ENCODE measurements around the gene SLC44A1. TPM values are rescaled to one million over a fixed set of nuclear protein-coding genes. Genes with fewer than 3 reads are reported as not detected.

SLC44A1 gene
- total RNA-seq, 1 donor from 2014 or later = 54.9 TPM

DNA sequence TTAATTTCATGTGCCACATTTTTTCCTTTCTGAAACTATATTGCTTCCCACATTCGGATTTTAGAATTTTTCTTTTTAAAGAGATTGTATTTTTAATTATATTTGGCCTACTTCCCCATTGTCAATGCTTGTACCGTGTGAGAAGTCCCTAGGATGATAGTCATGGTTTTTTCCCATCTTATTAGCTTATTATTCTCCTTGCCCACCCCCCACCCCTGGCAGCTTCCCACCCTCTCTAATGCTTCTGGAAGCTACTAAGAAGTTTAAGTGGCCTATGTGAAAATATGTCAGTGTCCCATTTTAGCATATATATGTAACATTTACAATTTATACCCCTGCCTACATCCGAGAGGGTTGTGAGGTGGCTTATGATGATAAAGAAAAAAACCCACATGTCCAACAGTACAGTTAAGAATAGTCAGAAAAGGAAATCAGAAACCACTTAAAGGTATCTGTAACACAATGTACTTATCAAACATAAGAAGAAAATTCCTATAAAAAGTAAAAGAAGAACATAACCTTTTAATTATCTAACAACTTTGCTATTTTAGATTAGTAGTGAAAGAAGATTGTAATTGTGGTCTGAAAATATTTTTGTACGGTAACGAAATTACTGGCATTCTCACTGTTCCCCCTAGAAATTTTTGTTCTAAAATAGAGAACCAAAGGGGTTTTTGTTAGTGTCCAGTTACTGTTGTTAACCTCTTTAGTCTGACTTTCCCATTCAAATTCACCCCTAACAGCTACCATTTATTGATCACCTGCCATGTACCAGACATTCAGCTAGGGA, 62.1 kb downstream of the SLC44A1 start:
- DNase-seq = no peak

DNA sequence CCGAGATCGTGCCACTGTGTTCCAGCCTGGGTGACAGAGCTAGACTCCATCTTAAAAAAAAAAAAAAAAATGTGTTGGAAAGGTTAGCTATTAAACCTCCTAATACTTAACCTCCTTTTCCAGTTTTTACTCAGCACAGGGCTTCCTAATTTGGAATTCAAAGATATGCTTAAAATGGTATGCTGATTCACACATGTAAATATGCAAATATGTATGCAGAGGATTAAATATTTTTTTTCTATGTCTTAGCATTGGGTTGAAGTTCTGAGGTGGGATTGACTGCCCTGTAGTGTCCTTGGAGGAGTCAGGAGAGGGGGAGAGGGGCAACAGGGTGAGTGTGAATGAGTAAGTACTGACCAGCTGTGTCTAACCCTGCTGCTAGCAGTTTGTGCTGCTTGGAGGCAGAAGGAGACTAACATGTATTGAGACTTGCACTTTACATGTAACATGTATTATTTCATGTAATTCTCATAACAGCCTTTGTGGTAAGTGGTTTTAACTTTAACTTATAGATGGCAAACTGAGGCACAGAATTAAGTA, 63.2 kb downstream of the SLC44A1 start:
- no peak for DNase-seq

DNA sequence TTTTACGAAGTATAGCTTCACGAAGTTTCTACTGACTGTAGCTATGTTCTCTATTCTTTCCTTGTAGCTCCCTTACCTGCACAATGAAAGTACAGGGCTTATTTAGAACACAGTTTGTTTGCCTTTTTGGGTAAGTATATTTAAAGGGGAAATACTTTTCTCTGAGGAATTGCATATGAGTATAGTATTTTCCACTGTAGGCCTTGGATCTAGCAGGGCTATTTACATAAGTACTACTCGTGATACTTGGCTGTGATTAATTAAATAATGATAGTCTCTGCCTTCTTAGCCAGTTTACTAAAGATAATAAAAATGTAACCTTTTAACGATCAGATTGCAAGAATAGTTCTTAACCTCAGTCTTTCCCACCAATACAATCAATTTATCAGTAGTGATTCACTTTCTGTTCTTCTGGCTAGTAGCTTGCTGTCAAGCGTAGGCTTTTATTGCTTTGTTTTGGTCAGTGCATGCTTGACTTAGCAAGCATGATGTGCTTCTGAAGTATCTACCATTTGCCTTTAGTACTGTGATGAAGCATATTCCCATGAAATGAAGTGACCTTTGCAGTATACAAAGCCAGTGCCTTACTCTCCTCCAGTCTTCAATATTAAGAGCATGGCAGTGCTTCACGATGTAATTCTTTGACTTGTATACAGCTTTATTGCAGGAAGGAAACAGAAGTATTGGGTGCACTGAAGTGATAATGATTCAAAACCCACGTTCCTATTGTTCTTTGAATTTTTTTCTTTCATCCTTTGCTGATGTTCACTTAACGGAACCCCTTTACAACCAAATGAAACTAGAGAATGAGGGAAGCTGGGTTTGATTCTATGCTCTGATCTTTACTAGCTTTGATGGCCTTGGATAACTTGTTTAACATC, 64.2 kb downstream of the SLC44A1 start:
- DNase-seq = no peak

DNA sequence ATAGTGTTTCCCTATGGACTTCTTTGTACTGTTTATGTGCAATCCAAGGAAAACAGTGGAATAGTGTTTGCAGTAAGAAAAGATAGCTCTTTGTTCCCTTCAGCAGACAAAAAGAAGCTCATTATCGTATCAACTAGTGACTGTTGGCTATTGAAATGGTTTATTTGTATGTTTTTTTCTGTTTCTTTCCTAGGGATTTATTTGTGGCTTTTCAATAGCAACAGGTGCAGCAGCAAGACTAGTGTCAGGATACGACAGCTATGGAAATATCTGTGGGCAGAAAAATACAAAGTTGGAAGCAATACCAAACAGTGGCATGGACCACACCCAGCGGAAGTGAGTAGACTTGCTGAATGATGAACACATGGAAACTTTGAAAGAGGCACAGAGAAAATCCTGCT, 65.1 kb downstream of the SLC44A1 start:
- peak; percentile 10 for DNase-seq

DNA sequence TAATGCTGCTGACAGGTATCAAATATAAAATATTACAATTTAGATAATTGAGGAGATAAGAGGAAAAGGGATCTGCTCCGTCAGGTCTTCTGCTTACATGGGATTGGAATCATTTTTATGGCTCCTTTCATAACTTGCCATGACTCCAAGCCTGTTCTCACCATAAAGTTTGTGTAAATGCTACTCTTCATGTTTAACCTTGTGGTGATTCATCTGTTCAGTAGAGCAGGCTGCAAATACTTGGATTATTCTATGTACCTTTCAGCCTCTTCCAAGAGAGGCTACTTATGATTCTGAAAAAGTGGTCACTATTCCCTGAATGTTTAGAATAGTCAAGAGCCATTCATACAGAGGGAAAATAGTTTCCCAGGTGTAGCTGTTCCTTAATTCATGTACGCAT, 66.9 kb downstream of the SLC44A1 start:
- no peak for DNase-seq

DNA sequence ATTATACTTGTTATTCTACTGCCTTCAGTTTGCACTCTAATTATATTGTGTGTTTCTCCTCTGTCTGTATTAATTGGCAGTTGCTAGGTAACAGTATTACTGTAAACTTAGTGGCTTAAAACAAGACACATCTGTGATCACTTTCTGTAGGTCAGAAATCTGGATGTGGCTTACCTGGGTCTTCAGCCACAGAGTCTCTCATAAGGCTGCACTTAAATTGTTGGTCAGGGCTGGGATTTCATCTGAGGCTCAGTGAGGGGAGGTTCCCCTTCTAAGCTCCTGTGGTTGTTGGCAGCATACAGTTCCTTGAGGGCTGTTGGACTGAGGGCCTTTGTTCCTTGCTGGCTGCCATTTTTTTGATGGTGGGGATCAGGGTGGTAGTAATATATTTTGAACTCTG, 68.8 kb downstream of the SLC44A1 start:
- DNase-seq = no peak

DNA sequence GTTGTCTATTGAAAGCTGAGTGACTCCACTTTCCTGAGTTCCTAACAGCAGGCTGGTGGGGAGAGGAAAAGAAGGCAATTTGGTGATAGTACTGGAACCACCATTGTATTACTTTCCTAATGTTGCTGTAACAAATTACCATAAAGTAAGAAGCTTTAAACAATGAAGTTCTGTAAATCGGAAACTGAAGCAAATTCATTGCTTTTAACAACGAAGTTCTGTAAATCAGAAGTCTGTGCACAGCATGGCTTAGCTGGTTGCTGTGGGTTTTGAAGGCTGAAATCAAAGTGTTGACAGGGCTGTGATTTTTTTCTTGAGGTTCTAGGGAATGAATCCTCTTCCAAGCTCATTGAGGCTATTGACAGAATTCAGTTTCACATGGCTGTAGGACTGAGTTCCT, 72.3 kb downstream of the SLC44A1 start:
- DNase-seq = no peak

DNA sequence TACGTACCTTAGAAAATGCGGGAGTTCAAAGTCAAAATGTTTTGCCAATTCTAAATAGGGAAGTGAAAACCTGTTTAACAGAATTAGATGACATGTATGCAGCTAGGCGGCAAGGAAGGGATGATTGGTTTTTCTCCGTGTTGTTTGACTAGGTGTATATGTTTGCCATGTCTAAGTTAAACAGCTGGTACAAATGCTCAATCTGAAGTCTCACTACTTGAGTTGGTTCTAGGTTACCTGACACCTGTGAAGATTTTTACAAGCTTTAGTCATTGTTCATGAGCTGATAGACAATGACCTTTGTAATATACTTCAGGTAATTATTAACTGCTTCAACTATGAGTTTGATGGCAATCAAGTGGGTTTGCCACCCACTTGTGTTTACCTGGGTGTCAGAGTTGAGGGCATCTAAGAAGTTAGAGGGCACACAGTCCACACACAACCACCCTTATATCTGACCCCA, 74.3 kb downstream of the SLC44A1 start:
- no peak for DNase-seq

DNA sequence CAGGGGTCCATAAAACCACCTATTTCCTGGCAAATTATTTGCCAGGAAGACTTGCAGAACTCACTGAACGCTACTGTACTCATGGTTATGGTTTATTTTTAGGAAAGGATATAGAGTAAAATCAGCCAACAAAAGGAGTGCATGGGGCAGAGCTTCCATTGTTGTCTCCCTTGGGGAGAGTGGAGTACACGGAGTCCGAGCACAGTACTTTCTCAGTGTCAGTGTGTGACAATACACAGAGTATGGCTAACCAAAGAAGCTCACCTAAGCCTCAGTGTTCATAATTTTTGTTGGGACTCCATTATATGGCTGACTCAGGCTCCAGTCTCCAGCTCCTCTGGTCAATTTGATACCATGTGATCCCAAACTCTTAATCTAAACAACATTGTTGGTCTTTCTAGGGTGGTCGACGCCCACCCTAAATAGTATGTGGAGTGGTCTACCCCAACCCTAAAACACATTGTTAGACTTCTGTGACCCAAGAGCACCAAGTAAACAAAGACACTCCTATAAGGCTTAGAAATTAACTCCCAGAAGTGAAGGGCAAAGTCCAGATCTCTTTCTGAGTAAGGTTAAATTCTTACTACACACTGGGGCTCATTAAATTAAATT, 74.9 kb downstream of the SLC44A1 start:
- no peak for DNase-seq

DNA sequence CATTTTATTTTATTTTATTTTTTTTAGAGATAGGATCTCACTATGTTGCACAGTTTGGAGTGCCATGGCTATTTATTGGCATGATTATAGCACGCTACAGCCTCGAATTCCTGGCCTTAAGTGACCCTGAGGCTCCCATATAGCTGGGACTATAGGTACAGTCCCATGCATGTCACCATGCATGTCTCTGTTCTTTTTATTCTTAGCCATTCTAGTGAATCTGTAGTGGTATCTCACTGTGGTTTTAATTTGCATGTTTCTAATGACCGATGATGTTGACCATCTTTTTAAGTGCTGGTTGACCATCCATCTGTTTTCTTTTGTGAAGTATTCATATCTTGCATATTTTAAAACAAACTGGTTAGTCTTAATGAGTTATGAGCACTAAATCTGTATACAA, 76.1 kb downstream of the SLC44A1 start:
- DNase-seq = no peak

DNA sequence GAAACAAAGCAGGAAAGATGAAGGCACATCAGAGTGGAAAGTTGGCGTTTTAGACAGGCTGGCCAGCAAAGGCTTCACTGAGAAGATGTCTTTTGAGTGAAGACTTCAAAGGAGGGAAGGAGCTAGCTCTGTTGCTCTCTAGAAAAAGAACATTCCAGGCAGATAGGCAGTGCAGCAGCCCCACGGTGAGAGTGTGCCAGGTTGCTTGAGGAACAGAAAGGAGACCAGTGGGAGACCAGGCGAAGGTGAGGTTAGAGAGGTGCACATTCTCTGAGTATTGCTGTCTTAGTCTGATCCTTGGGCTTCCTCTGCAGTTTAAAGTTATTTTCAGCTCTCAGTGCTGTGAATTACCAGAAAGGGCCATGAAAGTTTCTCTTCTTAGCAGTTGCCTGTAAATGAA, 83.8 kb downstream of the SLC44A1 start:
- DNase-seq = no peak

DNA sequence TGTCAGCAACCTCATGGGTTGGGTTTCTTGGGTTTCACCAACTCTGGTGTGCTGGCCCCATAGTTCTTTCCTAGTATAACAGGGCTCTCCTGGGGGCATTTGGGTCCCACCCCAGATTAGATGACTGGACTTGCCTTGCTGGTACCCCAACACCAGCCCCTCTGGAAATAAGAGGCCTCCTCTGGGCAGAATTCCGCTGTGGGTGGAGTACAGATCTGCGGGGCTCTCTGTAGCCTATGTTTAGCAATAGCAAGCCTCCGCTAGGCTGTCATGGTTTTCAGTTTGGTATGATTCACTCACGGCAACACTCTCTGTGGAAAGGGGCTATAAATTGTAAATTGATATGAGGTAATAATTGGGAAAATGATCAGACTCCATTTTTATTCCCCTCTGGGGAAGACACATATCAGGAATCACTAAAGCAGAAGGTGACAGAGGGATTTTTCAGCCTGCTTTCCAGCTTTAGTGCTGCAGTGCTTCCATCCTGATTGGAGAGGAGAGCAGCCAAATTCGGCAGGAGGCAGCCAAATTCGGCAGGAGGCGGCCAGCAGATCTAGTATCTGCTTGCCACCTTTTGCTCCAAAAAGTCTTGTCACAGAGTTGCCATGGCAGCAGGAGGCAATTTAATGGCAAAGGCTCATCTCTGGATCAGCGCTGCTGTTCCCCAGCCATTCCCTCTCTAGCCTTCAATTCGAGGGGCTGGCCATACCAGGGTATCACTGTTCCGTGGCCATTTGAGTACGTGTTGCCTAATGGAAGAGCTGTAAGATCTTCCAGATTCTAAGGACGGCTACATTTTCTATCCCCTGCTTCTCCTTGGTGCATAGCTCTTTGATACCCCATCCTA, 84.6 kb downstream of the SLC44A1 start:
- peak; percentile 47 for DNase-seq

DNA sequence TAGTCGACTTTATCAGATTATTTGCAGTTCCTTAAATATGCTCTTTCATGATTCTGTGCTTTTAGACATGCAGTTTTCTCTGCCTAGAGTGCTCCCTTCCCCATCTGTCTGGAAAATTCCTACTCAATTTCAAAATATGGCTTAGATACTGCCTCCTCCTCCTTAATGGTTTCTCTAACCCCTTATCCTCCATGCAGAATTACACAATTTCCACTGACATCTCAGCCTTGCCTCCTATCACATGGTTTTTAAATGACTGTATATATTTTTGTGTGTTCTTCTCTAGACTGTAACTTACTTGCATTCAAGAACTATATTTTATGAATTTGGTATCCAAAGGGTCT, 85.2 kb downstream of the SLC44A1 start:
- no peak for DNase-seq

DNA sequence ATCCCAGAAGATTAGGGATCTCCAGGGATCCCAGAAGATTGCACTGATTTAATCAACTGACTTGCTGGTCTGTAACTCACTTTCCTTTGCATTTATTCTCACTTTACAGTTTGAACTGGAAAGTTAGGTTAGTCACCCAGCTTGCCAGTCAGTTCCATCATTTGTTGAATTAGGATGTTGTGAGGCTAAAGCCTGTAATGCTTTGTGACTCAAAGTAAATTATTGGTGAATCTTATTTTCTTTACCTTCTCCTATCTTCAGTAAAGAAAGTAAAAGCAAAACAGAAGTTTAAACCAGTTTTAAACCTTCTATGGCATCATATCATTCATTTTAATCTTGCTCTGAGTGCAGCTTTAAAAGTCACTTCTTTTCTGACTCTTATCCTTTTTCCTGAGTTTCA, 85.8 kb downstream of the SLC44A1 start:
- no peak for DNase-seq

DNA sequence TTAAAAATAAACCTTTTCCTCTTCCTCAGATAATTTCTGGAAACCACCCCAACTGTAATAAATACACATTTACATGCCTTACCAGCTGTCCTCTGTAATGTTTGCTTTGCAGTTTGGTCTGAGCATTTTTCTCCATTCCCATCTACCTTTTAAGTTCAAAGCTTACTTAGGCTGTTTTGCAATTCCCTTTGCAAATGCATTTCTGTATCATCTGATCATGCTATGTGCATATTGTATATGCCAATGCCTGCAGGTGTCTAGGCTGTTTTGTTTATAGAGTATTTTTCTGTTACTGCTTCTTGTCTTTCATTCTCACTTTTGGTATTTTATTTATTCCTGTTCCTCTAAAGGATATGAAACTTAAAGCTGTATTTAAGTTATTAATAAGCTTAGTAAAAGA, 86.3 kb downstream of the SLC44A1 start:
- no peak for DNase-seq

DNA sequence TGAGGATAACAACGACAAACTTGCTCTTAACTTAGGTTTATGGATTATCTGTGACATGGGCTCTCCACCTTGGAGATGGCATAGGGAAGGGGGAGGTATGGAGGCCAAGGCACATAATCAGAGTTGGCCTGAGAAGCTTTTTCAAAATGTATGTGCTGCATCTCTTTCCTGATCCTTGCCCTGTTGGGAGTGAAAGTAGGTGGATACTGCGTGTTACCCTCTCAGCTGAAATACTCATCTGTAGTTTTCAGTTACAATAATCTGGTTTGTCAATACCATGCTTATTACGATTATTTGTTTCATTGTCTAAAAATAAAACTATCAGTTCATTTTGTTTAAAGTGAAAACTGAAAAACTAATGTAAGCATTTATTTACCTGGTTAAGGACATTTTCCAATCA, 86.7 kb downstream of the SLC44A1 start:
- no peak for DNase-seq

DNA sequence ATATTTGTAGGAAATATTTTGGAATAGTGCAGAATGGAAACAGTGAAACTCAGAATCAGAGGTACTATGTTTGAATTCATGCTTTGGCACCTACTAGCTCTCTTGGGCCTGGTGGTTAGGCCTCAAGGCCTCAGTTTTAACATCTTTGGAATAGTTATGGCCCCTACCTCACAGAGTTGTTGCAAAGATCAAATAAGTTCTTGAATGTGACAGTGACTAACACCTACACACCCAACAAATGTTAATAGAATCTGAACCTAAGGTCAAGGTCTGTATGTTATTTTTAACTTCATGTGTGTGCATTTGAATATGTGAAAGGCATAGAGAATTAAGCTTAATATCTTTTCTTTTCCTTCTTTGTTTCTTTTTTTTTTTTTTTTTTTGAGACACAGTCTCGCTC, 87.3 kb downstream of the SLC44A1 start:
- no peak for DNase-seq

DNA sequence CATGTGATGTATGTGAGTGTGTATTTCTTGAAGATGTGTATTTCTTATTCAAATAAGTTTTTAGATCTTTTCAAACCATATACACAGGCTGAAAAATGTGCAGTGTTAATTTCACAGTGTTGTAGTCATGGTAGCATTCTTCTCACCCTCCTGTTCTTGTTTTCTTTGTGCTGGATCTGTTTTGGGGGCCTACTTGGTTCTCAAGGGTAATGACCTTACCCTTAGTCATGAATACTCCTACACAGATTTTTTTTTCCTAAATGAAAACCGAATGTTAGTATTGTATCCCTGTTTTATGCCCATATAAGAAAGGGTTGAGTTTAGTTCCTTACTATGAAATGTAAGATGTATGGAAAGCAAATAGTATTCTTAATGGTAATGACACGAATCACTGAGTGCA, 88.0 kb downstream of the SLC44A1 start:
- DNase-seq = no peak

DNA sequence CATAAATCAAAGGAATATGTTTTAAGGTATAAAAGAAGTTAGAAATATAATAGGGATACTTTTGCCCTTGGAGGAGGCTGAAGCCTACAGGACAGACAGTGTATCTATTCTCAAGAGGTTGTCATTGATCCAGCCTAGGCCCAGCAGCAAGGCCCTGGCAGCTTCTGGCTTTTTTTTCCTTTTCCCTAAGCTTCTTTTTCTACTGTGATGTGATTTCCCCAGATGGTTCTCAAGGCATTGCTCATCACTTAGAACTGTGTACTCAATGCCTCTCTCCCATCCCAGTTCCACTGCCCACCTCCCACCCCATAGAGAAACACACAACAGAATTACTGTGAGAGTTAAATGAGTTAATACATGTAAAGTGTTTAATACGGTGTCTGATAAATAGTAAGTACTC, 88.6 kb downstream of the SLC44A1 start:
- no peak for DNase-seq

DNA sequence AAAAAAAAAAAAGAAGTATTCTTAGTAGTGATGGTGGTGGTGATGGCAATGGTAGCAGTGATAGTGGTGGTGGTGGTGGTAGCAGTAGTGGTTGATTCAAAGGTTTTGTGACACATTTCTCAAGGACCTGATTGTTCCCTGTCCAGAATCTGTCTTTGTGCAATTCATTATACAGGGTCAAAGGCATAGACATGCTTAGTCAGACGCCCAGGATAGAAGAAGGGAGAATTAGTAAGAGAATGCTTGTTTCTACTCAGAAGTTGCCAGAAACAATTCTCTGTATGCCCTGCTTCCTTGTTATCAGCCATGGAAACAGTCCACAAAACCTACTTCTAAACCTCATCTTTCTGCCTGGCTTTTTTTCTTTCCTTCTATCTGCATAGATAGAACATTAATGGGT, 89.4 kb downstream of the SLC44A1 start:
- DNase-seq = no peak

DNA sequence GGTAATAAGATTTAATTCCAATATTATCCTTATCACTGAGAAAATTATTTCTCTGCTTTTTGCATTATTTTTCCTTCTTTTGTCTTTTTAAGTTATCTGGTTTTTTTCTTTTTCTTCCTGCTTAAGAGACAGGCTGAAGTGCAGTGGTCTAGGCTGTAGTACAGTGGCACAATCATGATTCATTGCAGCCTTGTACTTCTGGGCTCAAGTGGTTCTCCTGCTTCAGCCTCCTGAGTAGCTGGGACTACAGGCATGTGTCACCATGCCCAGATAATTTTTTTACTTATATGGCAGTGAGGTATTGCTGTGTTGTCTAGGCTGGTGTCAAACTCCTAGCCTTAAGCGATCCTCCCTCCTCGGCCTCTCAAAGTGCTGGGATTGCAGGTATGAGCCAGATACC, 93.9 kb downstream of the SLC44A1 start:
- DNase-seq = no peak

DNA sequence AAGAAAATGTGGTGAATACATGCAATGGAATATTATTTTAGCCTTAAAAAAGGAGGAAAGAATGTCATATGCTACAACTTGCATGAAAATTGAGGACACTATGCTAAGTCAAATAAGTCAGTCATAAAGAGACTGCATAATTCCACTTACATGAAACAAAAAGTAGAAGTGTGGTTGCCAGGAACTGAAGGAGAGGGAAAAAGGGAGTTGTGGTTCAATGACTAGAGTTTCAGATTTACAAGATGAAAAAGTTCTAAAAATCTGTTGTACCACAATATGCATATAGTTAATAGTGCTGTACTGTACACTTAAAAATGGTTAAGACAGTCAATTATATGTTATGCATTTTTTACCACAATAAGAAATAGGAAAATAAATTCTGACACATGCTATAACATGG, 95.4 kb downstream of the SLC44A1 start:
- DNase-seq = no peak
